Measurements from ENCODE around the gene ARHGAP24.
A peak's percentile ranks its signal among the peaks of the same experiment; 100 is the strongest.

DNA sequence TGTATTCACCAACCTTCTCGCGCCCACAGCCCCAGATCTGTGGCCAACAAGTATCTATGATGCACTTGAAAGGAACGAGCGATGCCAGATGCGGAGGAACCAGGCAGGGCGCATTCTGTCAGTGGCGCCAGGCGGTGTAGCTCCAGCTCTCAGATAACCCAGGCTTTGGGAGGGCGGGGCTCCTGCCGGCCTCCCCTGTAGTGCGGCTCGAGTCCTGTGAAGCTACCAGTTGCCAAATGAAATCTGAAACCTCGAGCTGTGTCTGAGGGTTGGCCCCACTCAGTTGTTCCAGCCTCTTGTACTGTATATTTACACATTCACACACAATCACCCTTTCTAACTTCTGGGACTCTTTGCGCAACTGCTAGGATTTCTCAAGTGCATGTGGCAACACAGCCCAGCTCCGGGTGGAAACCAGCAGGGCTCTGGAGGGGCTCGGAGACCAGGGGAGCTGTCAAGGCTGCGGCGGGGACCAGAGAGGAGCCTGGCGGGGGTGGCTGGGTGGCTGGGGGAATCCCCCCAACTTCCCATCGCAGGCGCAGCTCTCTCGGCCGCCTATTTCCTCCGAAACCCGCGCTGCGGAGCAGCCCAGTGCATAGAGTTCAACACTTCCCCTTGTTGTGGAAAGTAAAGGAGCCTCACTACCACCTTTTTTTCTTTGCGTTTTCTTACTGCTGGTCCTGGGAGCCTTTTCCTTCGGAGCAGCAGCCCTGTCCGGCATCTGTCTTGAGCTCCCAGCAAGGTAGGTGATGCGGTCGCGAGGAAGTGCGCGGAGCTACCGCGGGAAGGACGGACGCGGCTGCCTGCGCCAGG is at the start of gene ARHGAP24:
- peak in 1 of 2 experiments; percentile 48; a peak in 1 of 4 replicates for TF ChIP-seq ETV6 (conservative IDR thresholded peaks at IDR 0.05 in 1 of 2, IDR thresholded peaks at IDR 0.05 in 1 of 2; ENCODE audit: borderline replicate concordance in 1 of 2, low read depth in 1 of 2)
- TF ChIP-seq, protein P1, sequence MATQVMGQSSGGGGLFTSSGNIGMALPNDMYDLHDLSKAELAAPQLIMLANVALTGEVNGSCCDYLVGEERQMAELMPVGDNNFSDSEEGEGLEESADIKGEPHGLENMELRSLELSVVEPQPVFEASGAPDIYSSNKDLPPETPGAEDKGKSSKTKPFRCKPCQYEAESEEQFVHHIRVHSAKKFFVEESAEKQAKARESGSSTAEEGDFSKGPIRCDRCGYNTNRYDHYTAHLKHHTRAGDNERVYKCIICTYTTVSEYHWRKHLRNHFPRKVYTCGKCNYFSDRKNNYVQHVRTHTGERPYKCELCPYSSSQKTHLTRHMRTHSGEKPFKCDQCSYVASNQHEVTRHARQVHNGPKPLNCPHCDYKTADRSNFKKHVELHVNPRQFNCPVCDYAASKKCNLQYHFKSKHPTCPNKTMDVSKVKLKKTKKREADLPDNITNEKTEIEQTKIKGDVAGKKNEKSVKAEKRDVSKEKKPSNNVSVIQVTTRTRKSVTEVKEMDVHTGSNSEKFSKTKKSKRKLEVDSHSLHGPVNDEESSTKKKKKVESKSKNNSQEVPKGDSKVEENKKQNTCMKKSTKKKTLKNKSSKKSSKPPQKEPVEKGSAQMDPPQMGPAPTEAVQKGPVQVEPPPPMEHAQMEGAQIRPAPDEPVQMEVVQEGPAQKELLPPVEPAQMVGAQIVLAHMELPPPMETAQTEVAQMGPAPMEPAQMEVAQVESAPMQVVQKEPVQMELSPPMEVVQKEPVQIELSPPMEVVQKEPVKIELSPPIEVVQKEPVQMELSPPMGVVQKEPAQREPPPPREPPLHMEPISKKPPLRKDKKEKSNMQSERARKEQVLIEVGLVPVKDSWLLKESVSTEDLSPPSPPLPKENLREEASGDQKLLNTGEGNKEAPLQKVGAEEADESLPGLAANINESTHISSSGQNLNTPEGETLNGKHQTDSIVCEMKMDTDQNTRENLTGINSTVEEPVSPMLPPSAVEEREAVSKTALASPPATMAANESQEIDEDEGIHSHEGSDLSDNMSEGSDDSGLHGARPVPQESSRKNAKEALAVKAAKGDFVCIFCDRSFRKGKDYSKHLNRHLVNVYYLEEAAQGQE (IDR thresholded peaks at IDR 0.05; ENCODE audit: low read depth, low read length) = no peak
- TF ChIP-seq POU2F2 (IDR thresholded peaks at IDR 0.05; ENCODE audit: borderline replicate concordance, low read depth, low read length) = no peak
- TF ChIP-seq, protein P2, sequence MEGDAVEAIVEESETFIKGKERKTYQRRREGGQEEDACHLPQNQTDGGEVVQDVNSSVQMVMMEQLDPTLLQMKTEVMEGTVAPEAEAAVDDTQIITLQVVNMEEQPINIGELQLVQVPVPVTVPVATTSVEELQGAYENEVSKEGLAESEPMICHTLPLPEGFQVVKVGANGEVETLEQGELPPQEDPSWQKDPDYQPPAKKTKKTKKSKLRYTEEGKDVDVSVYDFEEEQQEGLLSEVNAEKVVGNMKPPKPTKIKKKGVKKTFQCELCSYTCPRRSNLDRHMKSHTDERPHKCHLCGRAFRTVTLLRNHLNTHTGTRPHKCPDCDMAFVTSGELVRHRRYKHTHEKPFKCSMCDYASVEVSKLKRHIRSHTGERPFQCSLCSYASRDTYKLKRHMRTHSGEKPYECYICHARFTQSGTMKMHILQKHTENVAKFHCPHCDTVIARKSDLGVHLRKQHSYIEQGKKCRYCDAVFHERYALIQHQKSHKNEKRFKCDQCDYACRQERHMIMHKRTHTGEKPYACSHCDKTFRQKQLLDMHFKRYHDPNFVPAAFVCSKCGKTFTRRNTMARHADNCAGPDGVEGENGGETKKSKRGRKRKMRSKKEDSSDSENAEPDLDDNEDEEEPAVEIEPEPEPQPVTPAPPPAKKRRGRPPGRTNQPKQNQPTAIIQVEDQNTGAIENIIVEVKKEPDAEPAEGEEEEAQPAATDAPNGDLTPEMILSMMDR (IDR thresholded peaks at IDR 0.05 in 2 of 3, conservative IDR thresholded peaks at IDR 0.05 in 1 of 3; ENCODE audit: control insufficient read depth in 2 of 3, extremely low read depth in 1 of 3, insufficient read depth in 1 of 3, low read depth in 3 of 3, low read length in 3 of 3) = no peak
- TF ChIP-seq HDAC6 (IDR thresholded peaks at IDR 0.05; ENCODE audit: unreplicated experiment) = no peak
- no peak for TF ChIP-seq SP1 (IDR thresholded peaks at IDR 0.05; ENCODE audit: low read depth, low read length)
- no peak for TF ChIP-seq TAF1 (IDR thresholded peaks at IDR 0.05; ENCODE audit: borderline replicate concordance, low read depth, low read length)
- TF ChIP-seq BHLHE40 (IDR thresholded peaks at IDR 0.05; ENCODE audit: borderline replicate concordance in 1 of 2, low read depth in 2 of 2, low read length in 1 of 2) = peak in 1 of 2 experiments; percentile 4; a peak in 1 of 4 replicates
- no peak for TF ChIP-seq CHD2 (IDR thresholded peaks at IDR 0.05; ENCODE audit: borderline replicate concordance, low read depth, low read length)
